GM19193 (cell line): ENCODE measurements around the gene RPS21.

Source experiments
- POLR2A ChIP-seq: IDR thresholded peaks from 4 replicates; pipeline ENCODE4 v1.6.1; 2011; ENCODE audit not compliant: insufficient read depth, insufficient read length; ENCODE audit errors: extremely low read depth

Gene RPS21

GRCh38 chr20:62386383-62387218 is at the start of gene RPS21:
Gene RPS21, plus strand, starts transcription at chr20:62387103. Its CDS starts 236 bp downstream, at chr20:62387339.
- TF ChIP-seq POLR2A, result peak; percentile 95

- no peak for TF ChIP-seq POLR2A
Observed at GRCh38 chr20:62337558-62338293, 49.2 kb upstream of the RPS21 start.

- TF ChIP-seq POLR2A, result no peak
Observed at GRCh38 chr20:62338294-62338620, 48.6 kb upstream of the RPS21 start.

- TF ChIP-seq POLR2A, result no peak
Observed at GRCh38 chr20:62339647-62340062, 47.2 kb upstream of the RPS21 start.

GRCh38 chr20:62342910-62343309 is 44.0 kb upstream of the RPS21 start:
- no peak for TF ChIP-seq POLR2A

- TF ChIP-seq POLR2A, result no peak
Observed at GRCh38 chr20:62344092-62344491, 42.8 kb upstream of the RPS21 start.

GRCh38 chr20:62344782-62345181 is 42.1 kb upstream of the RPS21 start:
- no peak for TF ChIP-seq POLR2A

GRCh38 chr20:62345681-62346370 is 41.1 kb upstream of the RPS21 start:
- TF ChIP-seq POLR2A, result no peak

GRCh38 chr20:62346398-62347150 is 40.3 kb upstream of the RPS21 start:
- TF ChIP-seq POLR2A, result no peak

GRCh38 chr20:62347151-62347404 is 39.8 kb upstream of the RPS21 start:
- TF ChIP-seq POLR2A, result no peak

GRCh38 chr20:62347445-62347844 is 39.5 kb upstream of the RPS21 start:
- no peak for TF ChIP-seq POLR2A

- TF ChIP-seq POLR2A, result no peak
Observed at GRCh38 chr20:62348604-62349003, 38.3 kb upstream of the RPS21 start.

GRCh38 chr20:62349556-62350097 is 37.3 kb upstream of the RPS21 start:
- TF ChIP-seq POLR2A, result no peak

GRCh38 chr20:62350098-62350628 is 36.7 kb upstream of the RPS21 start:
- no peak for TF ChIP-seq POLR2A
